ENCODE results near the gene CST2.

DNA sequence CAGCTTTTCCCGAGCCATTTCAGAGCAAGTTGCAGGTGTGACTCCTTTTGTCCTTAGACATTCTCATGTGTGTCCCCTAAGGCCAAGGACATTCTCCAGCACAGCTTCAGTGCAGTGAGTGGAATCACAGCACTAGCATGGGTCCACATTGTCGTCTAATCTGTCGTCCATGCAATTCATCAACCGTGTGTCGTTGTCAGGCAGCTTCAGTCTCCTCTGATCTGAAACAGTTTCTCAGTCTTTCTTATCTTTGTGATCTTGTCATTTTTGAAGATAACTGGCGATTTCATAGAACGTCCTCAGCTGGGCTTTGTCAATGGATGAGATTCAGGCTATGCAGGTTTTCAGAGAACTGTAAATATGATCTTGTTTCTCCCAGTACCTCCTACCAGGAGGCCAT is 31.7 kb downstream of the CST2 start:
- TF ChIP-seq EP300 (IDR thresholded peaks at IDR 0.05) (no peak), POLR2AphosphoS5 (IDR thresholded peaks at IDR 0.05) (no peak)
- TF ChIP-seq, protein P1, sequence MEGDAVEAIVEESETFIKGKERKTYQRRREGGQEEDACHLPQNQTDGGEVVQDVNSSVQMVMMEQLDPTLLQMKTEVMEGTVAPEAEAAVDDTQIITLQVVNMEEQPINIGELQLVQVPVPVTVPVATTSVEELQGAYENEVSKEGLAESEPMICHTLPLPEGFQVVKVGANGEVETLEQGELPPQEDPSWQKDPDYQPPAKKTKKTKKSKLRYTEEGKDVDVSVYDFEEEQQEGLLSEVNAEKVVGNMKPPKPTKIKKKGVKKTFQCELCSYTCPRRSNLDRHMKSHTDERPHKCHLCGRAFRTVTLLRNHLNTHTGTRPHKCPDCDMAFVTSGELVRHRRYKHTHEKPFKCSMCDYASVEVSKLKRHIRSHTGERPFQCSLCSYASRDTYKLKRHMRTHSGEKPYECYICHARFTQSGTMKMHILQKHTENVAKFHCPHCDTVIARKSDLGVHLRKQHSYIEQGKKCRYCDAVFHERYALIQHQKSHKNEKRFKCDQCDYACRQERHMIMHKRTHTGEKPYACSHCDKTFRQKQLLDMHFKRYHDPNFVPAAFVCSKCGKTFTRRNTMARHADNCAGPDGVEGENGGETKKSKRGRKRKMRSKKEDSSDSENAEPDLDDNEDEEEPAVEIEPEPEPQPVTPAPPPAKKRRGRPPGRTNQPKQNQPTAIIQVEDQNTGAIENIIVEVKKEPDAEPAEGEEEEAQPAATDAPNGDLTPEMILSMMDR (IDR thresholded peaks at IDR 0.05), result no peak

All from gastroesophageal sphincter (tissue), 3 donors.